Fibroblast of villous mesenchyme (primary cell): ENCODE results near the gene CYP2W1. TPM values are rescaled to one million over a fixed set of nuclear protein-coding genes. Genes with fewer than 3 reads are reported as not detected.

Experiments used
- DNase-seq: peaks from one replicate; pipeline ENCODE4 v3.0.0-alpha.2; 2010; ENCODE audit warnings: low read depth
- H3K4me3 ChIP-seq: 2 replicates; pipeline ENCODE4 v1.5.1; 2011; ENCODE audit warnings: low read depth, mild to moderate bottlenecking, low read length
- total RNA-seq: library from RNA; depleted of rRNA; stranded (reverse); fragments of >200 nt; gene quantifications from 2 replicates; pipeline ENCODE4 v1.2.3, GENCODE V29; 2012
- TF ChIP-seq, protein P1 (sequence below): IDR thresholded peaks from 2 replicates; pipeline ENCODE4 v1.5.1; 2012; ENCODE audit warnings: low read depth, mild to moderate bottlenecking, low read length; ENCODE audit not compliant: insufficient read depth

Gene CYP2W1
- total RNA-seq, 1 donor, result under 0.01 TPM

- H3K4me3 ChIP-seq, result no peak overlapping the region
- TF ChIP-seq, protein P1, sequence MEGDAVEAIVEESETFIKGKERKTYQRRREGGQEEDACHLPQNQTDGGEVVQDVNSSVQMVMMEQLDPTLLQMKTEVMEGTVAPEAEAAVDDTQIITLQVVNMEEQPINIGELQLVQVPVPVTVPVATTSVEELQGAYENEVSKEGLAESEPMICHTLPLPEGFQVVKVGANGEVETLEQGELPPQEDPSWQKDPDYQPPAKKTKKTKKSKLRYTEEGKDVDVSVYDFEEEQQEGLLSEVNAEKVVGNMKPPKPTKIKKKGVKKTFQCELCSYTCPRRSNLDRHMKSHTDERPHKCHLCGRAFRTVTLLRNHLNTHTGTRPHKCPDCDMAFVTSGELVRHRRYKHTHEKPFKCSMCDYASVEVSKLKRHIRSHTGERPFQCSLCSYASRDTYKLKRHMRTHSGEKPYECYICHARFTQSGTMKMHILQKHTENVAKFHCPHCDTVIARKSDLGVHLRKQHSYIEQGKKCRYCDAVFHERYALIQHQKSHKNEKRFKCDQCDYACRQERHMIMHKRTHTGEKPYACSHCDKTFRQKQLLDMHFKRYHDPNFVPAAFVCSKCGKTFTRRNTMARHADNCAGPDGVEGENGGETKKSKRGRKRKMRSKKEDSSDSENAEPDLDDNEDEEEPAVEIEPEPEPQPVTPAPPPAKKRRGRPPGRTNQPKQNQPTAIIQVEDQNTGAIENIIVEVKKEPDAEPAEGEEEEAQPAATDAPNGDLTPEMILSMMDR, result no peak
- no peak for DNase-seq
Measured at GRCh38 chr7:991729-992656, 9.0 kb downstream of the CYP2W1 start.

GRCh38 chr7:992709-993607 is 10.0 kb downstream of the CYP2W1 start:
- DNase-seq, result peak; percentile 97
- H3K4me3 ChIP-seq, result no peak overlapping the region
- TF ChIP-seq, protein P1, result peak; percentile 99

DNA sequence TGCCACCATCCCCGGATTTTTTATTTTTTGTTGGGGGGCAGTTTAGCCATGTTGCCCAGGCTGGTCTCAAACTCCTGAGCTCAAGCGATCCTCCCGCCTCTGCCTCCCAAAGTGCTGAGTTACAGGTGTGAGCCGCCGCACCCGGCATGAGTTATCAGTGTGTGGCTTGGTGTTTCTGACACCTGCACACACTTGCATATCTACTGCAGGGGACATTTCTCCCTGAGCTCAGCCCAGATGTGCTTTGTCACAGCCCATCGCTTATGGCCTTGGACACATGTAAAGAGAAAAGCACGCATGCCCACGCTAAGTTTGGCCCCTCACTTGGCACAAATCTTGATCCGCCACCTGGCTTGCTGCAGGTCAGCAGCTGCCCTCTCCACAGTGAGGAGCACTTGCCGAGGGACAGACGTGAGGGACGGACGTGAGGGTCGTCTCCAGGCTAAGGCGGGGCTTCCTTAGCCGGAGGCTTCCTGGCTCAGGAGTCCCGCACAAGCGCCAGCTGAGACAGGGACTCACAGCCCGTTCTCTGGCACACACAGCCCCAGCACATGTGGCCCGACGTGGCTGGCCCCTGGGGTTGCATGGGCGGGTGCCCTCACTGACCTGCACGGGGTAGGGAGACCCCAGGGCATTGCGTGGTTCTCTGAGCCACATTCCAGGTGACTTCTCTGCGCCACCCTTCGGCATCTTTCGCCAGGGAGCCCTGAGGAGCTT is 11.8 kb downstream of the CYP2W1 start:
- DNase-seq, result no peak
- TF ChIP-seq, protein P1, result no peak
- no peak overlapping the region for H3K4me3 ChIP-seq

- TF ChIP-seq, protein P1, result no peak
- no peak overlapping the region for H3K4me3 ChIP-seq
- no peak for DNase-seq
Measured at GRCh38 chr7:995571-995970, 12.6 kb downstream of the CYP2W1 start.

DNA sequence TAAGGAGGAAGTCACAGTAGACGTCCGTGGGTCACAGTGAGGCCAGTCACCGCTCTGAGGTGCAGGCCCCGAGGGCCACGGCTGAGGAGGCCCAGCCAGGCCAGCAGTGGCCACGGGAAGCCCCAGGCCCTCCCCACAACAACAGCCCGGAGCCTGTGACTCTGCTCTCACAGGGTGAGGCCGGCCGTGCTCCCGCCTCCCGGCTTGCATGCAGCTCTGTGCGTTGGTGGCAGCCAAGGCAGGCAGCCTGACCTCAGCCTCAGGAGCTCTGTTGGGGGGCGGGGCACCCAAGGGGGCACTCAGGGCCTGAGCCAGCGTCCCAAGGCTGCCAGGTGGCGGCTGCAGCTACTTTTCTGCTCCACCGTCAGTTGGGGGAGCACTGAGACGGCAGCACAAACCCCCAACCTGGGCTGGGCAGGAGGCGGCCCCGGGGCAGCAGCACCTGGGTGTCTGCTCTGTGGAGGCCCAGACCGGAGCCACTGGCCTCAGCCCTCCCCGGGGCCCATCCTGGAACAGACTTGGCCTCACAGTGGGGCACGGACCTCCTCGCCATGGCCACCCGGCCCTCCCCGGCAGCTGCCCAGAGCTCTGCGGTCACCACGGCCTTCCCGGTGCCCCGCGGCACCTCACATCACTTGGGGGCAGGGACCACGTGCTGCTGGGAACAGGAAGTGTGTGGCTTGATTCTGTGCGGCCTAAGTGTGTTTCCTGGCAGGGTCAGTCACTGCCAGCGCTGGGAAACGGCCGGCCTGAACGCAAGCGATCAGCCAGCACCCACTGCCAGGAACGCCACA is 13.3 kb downstream of the CYP2W1 start:
- H3K4me3 ChIP-seq, result no peak overlapping the region
- TF ChIP-seq, protein P1, result no peak
- no peak for DNase-seq
